ENCODE results near the gene GABPB2. TPM values are rescaled to one million over a fixed set of nuclear protein-coding genes. Genes with fewer than 3 reads are reported as not detected.

The GABPB2 gene
- total and polyA plus RNA-seq, 2 experiments from 2014 or later: 1.1 to 2.6 TPM

- TF ChIP-seq, protein P1, sequence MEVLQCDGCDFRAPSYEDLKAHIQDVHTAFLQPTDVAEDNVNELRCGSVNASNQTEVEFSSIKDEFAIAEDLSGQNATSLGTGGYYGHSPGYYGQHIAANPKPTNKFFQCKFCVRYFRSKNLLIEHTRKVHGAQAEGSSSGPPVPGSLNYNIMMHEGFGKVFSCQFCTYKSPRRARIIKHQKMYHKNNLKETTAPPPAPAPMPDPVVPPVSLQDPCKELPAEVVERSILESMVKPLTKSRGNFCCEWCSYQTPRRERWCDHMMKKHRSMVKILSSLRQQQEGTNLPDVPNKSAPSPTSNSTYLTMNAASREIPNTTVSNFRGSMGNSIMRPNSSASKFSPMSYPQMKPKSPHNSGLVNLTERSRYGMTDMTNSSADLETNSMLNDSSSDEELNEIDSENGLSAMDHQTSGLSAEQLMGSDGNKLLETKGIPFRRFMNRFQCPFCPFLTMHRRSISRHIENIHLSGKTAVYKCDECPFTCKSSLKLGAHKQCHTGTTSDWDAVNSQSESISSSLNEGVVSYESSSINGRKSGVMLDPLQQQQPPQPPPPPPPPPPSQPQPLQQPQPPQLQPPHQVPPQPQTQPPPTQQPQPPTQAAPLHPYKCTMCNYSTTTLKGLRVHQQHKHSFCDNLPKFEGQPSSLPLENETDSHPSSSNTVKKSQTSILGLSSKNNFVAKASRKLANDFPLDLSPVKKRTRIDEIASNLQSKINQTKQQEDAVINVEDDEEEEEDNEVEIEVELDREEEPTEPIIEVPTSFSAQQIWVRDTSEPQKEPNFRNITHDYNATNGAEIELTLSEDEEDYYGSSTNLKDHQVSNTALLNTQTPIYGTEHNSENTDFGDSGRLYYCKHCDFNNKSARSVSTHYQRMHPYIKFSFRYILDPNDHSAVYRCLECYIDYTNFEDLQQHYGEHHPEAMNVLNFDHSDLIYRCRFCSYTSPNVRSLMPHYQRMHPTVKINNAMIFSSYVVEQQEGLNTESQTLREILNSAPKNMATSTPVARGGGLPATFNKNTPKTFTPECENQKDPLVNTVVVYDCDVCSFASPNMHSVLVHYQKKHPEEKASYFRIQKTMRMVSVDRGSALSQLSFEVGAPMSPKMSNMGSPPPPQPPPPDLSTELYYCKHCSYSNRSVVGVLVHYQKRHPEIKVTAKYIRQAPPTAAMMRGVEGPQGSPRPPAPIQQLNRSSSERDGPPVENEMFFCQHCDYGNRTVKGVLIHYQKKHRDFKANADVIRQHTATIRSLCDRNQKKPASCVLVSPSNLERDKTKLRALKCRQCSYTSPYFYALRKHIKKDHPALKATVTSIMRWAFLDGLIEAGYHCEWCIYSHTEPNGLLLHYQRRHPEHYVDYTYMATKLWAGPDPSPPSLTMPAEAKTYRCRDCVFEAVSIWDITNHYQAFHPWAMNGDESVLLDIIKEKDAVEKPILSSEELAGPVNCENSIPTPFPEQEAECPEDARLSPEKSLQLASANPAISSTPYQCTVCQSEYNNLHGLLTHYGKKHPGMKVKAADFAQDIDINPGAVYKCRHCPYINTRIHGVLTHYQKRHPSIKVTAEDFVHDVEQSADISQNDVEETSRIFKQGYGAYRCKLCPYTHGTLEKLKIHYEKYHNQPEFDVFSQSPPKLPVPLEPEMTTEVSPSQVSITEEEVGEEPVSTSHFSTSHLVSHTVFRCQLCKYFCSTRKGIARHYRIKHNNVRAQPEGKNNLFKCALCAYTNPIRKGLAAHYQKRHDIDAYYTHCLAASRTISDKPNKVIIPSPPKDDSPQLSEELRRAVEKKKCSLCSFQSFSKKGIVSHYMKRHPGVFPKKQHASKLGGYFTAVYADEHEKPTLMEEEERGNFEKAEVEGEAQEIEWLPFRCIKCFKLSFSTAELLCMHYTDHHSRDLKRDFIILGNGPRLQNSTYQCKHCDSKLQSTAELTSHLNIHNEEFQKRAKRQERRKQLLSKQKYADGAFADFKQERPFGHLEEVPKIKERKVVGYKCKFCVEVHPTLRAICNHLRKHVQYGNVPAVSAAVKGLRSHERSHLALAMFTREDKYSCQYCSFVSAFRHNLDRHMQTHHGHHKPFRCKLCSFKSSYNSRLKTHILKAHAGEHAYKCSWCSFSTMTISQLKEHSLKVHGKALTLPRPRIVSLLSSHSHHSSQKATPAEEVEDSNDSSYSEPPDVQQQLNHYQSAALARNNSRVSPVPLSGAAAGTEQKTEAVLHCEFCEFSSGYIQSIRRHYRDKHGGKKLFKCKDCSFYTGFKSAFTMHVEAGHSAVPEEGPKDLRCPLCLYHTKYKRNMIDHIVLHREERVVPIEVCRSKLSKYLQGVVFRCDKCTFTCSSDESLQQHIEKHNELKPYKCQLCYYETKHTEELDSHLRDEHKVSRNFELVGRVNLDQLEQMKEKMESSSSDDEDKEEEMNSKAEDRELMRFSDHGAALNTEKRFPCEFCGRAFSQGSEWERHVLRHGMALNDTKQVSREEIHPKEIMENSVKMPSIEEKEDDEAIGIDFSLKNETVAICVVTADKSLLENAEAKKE (CRISPR knock-in tag; IDR thresholded peaks at IDR 0.05): no peak
- TF ChIP-seq JUNB (IDR thresholded peaks at IDR 0.05; ENCODE audit: unreplicated experiment) (no peak), NANOG (IDR thresholded peaks at IDR 0.05; ENCODE audit: borderline replicate concordance) (no peak), ZNF114 (CRISPR knock-in tag; IDR thresholded peaks at IDR 0.05) (no peak), POLR2AphosphoS5 (IDR thresholded peaks at IDR 0.05; ENCODE audit: low read depth) (no peak), CREB1 (CRISPR knock-in tag; IDR thresholded peaks at IDR 0.05; ENCODE audit: low read depth) (no peak), ZNF331 (CRISPR knock-in tag; IDR thresholded peaks at IDR 0.05; ENCODE audit: low read depth) (no peak), EZH2phosphoT487 (IDR thresholded peaks at IDR 0.05; ENCODE audit: unreplicated experiment) (no peak), EZH2 (IDR thresholded peaks at IDR 0.05; ENCODE audit: low read depth, unreplicated experiment) (no peak)
- TF ChIP-seq, protein P2, sequence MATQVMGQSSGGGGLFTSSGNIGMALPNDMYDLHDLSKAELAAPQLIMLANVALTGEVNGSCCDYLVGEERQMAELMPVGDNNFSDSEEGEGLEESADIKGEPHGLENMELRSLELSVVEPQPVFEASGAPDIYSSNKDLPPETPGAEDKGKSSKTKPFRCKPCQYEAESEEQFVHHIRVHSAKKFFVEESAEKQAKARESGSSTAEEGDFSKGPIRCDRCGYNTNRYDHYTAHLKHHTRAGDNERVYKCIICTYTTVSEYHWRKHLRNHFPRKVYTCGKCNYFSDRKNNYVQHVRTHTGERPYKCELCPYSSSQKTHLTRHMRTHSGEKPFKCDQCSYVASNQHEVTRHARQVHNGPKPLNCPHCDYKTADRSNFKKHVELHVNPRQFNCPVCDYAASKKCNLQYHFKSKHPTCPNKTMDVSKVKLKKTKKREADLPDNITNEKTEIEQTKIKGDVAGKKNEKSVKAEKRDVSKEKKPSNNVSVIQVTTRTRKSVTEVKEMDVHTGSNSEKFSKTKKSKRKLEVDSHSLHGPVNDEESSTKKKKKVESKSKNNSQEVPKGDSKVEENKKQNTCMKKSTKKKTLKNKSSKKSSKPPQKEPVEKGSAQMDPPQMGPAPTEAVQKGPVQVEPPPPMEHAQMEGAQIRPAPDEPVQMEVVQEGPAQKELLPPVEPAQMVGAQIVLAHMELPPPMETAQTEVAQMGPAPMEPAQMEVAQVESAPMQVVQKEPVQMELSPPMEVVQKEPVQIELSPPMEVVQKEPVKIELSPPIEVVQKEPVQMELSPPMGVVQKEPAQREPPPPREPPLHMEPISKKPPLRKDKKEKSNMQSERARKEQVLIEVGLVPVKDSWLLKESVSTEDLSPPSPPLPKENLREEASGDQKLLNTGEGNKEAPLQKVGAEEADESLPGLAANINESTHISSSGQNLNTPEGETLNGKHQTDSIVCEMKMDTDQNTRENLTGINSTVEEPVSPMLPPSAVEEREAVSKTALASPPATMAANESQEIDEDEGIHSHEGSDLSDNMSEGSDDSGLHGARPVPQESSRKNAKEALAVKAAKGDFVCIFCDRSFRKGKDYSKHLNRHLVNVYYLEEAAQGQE (IDR thresholded peaks at IDR 0.05; ENCODE audit: unreplicated experiment): no peak
- TF ChIP-seq, protein P3, sequence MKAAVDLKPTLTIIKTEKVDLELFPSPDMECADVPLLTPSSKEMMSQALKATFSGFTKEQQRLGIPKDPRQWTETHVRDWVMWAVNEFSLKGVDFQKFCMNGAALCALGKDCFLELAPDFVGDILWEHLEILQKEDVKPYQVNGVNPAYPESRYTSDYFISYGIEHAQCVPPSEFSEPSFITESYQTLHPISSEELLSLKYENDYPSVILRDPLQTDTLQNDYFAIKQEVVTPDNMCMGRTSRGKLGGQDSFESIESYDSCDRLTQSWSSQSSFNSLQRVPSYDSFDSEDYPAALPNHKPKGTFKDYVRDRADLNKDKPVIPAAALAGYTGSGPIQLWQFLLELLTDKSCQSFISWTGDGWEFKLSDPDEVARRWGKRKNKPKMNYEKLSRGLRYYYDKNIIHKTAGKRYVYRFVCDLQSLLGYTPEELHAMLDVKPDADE (IDR thresholded peaks at IDR 0.05): no peak
Observed at GRCh38 chr1:151043163-151043562, 27.4 kb upstream of the GABPB2 start (continued).

Measured in GM23338 (cell line).